Measurements from ENCODE around the gene MOV10.
A peak's percentile ranks its signal among the peaks of the same experiment; 100 is the strongest.
"Not testable (repeated sequence)": the region's sequence is repeated elsewhere in the genome, so short reads cannot be mapped to it uniquely, and the experiment has no call there.

The MOV10 gene

DNA sequence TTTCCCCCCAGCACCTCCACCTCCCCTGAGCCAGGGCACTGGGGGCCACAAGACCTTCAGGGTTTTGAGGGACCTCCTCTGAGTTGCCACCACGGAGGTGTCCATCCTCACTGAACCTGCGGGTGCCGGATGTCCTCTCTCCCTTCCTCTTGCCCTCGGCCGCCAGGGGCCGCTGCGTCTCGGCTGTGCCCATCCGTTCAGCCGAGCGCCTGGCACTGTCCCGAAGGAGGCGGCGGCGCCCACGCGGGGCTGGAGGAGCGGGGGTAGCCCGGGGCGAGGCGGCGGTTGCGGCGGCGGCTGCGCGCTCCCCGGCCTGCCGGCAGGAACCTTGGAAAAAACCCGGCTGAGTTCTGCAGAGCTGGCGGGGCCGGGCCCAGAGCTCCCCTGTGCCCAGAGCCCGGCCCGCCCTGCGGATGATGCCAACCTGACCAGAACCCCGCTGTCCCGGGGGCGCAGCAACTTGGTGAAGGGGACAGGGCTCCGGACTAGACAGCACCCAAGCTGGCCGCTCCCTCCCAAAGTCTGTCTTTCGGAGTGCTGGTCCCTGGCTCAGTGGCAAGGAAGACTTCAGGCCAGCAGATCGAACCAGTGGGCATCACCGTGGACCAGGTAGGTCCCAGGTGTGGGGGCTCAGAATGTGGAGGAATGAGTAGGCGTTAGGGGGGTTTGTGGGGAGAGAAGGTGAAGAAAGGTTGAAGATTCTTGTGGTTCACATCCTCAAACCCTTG is 44.4 kb downstream of the MOV10 start:
- TF ChIP-seq, protein P1, sequence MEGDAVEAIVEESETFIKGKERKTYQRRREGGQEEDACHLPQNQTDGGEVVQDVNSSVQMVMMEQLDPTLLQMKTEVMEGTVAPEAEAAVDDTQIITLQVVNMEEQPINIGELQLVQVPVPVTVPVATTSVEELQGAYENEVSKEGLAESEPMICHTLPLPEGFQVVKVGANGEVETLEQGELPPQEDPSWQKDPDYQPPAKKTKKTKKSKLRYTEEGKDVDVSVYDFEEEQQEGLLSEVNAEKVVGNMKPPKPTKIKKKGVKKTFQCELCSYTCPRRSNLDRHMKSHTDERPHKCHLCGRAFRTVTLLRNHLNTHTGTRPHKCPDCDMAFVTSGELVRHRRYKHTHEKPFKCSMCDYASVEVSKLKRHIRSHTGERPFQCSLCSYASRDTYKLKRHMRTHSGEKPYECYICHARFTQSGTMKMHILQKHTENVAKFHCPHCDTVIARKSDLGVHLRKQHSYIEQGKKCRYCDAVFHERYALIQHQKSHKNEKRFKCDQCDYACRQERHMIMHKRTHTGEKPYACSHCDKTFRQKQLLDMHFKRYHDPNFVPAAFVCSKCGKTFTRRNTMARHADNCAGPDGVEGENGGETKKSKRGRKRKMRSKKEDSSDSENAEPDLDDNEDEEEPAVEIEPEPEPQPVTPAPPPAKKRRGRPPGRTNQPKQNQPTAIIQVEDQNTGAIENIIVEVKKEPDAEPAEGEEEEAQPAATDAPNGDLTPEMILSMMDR (IDR thresholded peaks at IDR 0.05; ENCODE audit: borderline replicate concordance, insufficient read depth, low read depth, low read length): peak; percentile 92
- no peak overlapping the region for H3K4me3 ChIP-seq (ENCODE audit: low read depth, low read length)

GRCh38 chr1:112719706-112720105 is 45.2 kb downstream of the MOV10 start:
- TF ChIP-seq, protein P1 (IDR thresholded peaks at IDR 0.05; ENCODE audit: borderline replicate concordance, insufficient read depth, low read depth, low read length): no peak

DNA sequence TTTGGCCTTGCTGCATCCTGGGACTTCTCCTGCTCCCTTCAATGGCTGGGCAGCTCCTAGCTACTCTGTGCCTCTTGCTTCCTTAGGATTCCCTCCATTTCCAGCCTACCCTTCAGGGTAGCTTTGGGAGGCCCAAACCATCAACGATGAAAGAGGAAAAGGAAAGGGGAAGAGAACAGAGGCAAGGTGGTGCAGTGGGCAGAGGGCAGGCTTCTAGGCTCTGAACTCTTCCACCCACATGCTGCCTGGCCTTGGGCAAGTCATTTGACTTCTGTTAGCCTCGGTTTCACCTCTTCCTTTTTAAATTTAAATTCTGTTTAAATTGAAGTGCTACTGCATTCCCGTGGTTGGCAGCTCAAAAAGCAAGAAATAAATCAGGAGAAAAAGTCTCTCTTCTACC is 46.3 kb downstream of the MOV10 start:
- TF ChIP-seq, protein P1 (IDR thresholded peaks at IDR 0.05; ENCODE audit: borderline replicate concordance, insufficient read depth, low read depth, low read length): no peak

More at GRCh38 chr1:112719706-112720105, 45.2 kb downstream of the MOV10 start:
- H3K4me3 ChIP-seq (ENCODE audit: low read depth, low read length): no peak overlapping the region

GRCh38 chr1:112721294-112721693 is 46.8 kb downstream of the MOV10 start:
- H3K4me3 ChIP-seq (ENCODE audit: low read depth, low read length): not testable (repeated sequence)

More for the DNA sequence above, 46.3 kb downstream of the MOV10 start:
- no peak overlapping the region for H3K4me3 ChIP-seq (ENCODE audit: low read depth, low read length)

DNA sequence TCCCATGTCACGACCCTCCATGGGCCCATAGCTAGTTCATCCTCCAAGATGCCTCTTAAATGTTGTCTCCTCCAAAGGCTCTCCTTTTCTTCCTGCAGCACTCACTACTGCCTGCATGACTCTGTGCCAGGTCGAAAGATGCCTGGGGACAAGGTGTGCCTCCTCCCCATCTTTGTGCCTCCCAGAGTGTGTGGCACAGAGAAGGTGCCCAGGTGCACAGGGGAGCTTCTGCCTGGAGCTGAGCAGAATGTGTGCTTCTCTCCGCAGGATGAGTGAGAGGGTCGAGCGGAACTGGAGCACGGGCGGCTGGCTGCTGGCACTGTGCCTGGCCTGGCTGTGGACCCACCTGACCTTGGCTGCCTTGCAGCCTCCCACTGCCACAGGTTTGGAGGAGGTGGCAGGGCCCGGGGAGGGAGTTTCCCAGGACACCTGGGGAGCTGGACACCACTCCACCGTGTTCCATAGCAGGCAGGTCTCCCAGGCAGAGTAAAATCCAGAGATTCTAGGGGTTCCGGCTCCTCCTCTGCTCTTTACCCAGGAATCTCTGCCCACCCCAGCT is 47.6 kb downstream of the MOV10 start:
- H3K4me3 ChIP-seq (ENCODE audit: low read depth, low read length): no peak overlapping the region
- TF ChIP-seq, protein P1 (IDR thresholded peaks at IDR 0.05; ENCODE audit: borderline replicate concordance, insufficient read depth, low read depth, low read length): no peak

DNA sequence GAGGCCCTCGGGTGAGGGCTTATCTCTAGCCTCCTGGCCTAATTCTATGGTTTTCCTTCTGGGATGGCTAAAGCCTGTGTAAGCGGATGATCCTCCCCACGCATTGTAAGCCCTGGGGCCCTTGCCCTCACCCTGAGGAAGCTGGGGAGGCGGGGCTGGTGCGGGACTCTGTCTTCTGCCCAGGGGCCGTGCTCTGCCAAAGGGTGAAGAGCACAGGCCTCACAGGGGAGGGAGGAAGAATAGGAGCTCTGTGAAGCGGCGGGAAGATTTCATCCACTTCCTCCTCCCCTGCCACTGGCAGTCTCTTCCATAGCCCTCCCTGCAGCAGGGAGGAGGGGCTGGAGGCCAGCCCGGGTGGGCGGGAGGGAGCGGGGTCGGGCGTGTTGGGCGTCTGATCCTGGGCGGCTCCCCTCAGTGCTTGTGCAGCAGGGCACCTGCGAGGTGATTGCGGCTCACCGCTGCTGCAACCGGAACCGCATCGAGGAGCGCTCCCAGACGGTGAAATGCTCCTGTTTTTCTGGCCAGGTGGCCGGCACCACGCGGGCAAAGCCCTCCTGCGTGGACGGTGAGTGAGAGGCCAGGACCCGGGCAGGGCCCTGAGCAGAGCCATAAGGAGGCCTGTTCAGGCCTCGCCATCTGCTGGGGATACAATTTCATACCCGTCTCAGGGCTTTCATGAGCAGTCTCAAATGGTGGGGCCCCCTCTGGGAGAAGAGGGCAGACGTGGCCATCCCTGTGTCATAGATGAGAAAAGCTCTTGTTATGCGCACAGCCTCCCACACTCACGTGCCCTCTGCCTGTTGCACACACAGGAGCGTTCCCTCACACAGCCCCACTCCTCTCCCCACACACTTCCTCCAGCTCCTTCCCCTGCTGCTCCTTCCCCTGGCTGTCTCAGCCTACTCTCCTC is 48.4 kb downstream of the MOV10 start:
- TF ChIP-seq, protein P1 (IDR thresholded peaks at IDR 0.05; ENCODE audit: borderline replicate concordance, insufficient read depth, low read depth, low read length): no peak
- no peak overlapping the region for H3K4me3 ChIP-seq (ENCODE audit: low read depth, low read length)

GRCh38 chr1:112723511-112723839 is 49.0 kb downstream of the MOV10 start:
- TF ChIP-seq, protein P1 (IDR thresholded peaks at IDR 0.05; ENCODE audit: borderline replicate concordance, insufficient read depth, low read depth, low read length): no peak
- no peak overlapping the region for H3K4me3 ChIP-seq (ENCODE audit: low read depth, low read length)

DNA sequence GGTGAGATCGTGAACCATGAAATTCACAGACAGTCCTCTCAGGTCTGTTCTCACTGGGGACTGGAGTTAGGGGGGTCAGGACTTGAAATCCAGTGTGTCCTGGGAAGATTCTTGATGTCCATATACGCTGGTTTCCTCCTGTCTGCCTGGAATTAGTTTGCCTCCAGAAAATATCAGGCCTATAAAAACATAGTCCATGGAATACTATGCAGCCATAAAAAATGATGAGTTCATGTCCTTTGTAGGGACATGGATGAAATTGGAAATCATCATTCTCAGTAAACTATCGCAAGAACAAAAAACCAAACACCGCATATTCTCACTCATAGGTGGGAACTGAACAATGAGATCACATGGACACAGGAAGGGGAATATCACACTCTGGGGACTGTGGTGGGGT is 49.8 kb downstream of the MOV10 start:
- not testable (repeated sequence) for H3K4me3 ChIP-seq (ENCODE audit: low read depth, low read length)

Measured in GM12875 (cell line).